HG03354 (cell line): ENCODE measurements around the gene PNPLA1.

Experiments used
- ATAC-seq: cut with Tn5 transposase; IDR thresholded peaks from one replicate; pipeline ENCODE4 v1.9.1; 2021; ENCODE audit warnings: mild to moderate bottlenecking; ENCODE audit not compliant: unreplicated experiment, poor library complexity, severe bottlenecking

Gene PNPLA1

DNA sequence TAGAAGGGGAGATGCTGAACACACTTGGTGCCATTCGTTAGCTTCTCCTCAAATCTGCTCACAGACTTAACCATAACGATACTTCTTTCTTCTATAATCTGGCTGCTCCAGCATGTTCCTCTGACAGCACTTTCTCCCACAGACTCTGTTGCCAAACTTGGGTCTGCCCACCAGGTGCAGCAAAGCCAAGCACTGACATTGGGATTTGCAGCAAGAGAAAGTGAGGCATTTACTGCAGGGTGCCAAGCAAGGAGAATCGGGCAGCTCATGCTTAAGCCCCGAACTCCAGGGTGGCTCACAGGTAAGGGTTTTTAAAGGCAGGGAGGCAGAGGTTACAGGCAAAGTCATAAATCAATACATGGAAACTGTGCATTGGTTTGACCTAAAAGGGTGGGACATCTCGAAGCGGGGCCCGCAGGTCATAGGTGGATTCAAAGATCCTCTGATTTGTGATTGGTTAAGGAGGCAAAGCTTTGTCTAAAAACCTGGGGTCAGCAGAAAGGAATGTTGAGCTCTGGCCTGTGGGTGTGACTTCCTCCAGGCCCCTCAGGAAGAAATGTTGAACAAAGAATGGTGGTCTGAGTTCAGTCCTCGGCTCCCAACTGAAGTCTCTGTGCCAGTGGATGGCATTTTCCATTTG lies 25.1 kb upstream of the PNPLA1 start:
- ATAC-seq: no peak

DNA sequence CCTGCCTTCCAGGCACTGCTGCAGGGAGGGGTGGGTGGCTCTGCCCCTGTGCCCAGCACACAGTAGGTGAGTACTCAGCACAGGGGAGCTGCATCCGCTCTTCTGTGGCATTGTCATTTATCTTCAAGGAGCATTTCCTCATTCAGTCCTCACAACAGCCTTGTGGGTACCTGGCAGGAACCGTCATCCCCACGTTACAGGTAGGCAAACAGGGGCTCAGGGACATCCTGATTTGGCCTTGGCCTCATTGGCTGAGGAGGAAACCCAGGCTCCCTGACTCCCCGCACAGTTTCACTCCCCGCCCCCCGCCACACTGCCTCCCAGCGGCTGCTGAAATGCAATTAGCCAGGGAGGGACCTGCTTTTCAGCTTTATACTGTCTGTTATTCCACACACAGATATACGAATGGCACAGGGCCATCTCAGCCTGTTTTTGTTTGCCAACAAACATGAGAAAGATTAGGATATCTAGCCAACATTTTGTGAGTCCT lies 24.2 kb upstream of the PNPLA1 start:
- ATAC-seq: no peak

DNA sequence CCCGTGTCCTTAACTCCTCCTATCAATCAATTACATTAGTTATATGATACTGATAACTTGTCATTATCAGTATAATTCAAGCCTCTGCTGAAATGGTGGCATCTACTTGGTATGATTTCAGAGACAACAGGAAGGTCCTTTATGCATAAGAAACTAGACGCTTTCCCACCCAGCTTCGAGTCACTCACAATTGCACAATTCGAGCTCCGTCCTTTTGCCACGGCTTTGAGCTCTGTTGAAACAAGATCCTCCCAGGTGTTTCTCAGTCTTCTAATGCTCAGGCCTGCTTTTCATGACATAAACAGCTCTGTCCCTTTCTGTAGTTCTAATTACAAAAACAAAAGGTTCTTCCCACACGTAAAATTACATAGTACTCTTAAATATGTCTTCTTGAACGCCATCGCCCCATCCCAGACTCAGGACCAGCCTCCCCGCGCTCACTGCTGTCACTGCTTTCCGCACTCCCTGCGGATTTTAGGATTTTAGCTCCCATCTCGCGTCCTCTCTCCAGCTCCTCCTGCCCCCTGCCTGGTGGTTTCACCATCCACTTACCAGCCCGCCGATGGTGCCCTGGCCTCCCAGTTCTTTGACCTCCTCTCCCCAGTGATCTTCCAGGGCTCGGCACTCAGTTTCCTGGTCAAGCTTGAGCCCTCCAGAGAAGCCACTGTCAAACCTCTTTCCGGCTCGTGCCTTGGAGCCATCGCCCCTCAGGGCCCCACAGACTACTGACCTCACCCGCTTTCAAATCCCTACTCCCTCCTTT lies 23.2 kb upstream of the PNPLA1 start:
- no peak for ATAC-seq

DNA sequence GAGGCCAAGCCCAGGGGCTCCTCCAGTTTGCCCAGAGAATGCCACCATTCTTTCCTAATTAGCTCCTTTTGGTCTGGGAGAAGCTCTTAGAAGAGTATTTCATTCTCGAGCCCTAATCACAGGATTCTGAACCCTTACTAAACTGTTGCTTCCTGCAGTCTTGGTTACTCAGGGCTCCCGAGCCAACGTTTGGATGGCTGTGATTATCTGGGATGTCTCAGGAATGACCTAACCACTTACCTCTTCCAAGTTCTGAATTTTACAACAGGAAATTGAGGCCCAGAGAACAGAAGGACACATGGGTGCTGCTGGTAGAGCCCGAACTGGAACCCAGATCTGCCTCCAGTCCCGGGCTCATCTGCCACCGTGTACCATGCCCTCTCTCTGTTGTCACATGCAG lies 22.2 kb upstream of the PNPLA1 start:
- ATAC-seq: no peak

DNA sequence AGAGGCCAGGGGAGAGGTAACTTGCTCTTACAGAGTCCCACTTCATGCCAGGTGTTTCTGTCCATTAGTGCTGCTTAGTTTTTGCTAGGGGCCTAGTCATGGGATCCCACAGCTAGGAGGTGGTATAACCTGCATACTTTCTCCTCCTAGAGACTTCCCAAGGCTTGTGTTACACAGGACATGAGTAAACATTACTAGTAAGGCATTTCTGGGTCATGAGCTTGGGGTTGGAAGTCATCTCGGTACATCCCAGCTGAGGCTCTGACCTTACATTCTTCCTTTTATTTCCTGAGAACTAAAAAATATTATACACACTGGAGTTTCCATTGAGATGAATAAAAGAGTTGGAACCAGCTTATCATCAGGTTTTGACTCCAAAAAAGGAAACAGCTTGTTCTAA lies 20.9 kb upstream of the PNPLA1 start:
- no peak for ATAC-seq

DNA sequence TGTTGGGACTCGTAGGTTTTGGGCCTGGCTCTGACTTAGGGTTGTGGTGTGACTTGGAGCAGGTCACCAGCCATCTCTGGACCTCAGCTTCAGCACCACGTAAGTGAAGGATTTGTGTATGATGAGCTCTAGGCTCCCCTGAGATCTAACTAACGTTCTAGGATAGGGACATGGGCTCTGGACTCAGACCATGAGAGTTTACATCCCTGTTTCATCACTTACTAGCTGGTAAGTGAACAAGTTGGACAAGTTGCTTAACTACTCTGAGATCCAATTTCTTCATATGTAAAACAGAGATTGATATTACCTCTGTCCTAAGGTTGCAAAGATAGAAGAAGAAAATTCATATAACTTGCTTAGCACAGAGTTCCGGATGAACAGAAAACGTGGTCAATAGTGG lies 20.3 kb upstream of the PNPLA1 start:
- no peak for ATAC-seq

DNA sequence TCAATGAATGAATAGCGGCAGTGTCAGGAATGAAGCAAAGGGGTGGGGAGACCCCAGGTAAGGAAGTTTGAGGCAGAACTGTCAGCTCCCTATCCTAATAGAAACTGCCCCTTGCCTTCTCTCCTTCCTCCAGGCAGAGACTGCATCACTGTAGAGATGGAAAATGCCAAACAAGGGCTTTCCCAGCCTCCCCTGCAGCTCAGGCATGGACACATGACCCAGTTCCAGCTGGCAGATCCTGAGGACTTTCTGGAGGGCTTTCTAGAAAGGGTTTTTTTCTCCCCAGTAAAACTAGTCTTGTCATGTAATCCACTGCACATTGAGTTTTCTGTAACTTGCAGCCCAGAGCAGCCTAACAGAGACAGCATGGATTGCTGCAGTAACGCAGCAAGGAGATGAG lies 17.9 kb upstream of the PNPLA1 start:
- ATAC-seq: no peak

DNA sequence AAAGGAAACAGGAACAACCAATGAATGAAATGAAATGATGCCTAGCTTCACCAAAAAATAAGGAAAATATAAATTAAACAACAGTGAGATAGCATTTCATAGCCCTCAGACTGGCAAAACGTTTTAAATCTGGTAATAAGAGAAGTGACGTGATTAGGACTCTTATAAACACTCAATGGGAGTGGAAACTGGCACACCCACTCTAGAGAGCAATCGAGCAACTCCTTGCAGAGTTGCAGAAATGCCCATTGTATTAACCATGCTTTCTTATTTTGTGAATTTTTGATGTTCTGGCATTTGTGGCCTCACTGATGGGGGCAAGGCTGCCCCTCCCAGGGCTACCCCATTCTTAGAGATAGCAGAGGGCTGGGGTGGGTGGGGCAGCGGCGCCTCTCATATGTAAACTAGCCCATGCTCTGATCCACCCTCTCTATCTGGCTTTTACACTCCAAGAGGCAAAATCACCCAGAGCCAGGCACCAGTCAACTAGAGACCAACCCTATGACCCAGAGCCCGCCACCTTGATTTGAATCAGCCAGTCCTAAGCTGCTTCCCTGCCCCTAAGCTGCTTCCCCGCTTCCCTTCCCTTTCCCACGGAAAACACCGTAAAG lies 6.4 kb upstream of the PNPLA1 start:
- no peak for ATAC-seq

DNA sequence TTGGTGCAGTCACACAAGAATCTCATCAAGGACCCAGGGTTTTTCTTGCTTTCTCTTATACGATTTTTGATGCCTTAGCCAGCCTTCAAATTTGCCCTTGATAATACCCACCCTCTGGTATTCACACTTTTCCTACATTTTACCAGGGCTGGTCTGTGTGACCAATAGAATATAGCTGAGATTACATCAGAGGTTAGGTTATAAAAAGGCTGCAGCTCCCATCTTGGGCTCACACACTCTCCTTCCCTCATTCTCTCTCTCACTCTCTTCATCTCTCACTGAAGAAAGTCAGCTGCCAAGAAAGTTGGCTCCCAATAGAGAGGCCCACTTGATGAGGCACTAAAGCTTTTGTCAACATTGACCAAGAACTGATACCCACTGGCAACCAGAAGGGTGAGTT lies 4.1 kb upstream of the PNPLA1 start:
- no peak for ATAC-seq

DNA sequence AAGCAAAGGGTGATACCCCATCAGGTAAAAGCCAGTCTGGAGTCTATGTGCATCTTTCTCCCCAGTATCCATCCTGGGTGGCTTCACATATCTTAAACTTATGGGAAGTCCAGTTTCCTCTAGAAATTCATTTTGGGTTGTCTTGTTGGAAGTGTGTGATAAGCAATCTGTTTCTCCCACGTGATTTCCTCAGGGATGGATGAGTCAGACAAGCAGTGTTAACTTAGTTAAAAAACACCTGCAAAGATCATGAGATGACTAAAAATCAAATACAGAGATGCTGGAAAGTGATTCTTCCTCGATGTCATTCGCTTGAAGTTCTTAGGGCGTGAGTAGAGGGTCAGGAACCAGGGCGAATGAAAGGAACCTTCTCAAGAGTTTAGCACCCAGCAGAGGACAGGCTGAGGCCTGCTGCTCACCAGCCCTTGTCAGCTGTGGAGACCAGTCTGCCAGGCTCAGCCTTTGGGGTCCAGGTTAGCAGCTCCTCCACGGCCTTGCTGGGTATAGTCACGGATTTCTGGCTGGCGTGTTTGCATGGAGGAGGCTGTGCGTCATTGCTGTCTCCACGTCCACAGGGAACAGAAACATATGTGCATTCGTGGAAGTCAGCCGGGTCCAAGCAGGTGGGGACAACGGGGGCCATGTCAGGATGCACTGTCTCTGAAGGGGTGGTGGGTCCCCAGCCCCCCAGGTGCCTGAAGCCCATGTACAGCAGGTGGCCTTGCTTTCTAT lies 2.8 kb upstream of the PNPLA1 start:
- no peak for ATAC-seq

DNA sequence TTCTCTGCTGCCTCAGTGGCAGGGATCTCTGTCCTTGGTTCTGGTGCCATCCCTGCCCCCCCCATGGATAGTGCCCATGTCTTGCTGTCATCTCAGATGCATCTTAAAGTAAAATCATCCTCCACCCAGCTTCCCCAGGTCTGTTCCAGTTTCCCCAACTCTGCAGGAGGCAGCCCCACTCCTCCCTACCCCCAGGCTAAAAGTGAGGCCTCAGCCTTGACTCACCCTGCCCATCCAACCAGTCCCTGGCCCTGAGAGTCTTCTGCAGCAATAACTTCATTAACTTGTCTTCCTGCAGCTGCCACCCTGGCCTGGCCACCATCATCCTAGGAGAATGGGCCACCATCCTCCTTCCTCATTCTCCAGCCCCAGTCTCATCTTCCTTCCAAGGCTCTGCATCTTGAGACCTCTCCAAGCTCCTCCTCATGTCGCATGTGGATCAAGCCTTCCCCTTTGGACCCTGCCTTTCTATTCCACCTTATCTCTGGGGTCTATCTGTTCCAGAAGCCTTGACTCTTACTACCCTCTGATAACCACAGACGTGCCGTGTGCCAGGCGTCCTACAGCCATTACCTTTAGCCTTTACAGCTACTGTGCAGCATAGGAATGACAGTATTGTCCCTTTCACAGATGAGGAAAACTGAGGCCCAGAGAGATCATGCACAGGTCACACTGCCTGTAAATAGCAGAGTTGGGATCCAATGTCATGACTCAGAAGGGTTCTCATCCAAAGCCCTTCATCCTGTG lies 2.0 kb upstream of the PNPLA1 start:
- no peak for ATAC-seq

DNA sequence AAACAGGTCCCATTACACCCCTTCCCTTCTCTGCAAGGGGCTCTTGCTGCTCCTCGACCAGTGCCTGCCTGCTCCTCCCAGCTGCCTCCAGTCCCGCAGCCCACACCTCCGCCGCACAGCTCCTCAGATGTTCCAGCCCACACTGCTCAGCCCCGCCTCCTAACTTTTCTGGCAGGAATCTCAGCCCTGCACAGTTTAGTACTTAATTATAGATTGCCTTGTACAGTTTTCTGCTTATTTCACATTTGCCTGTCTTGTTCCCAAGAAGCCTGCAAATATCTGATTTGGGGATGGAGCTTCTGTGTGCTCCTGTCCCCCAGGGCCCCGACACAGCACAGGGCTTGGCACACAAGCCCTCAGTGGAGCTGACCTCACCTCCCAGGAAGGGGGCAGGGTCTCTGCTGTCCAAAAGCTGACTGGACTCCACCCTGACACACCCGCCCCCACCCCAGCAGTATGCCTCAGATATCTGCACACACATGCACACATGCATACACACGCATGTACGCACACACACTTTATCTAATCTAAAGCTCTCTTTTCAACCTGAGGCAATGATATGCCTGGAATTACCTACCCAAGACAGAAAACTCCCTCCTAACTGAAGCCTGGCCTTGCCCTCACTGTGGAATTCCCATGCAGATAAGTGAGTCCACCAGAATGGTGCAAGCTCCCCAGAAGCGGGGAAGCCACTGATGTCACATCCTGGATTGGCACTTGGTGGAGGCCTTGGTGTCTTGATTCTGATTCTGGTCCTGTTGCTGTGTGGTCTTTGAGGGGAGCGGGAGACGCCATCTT lies 1.2 kb upstream of the PNPLA1 start:
- no peak for ATAC-seq

DNA sequence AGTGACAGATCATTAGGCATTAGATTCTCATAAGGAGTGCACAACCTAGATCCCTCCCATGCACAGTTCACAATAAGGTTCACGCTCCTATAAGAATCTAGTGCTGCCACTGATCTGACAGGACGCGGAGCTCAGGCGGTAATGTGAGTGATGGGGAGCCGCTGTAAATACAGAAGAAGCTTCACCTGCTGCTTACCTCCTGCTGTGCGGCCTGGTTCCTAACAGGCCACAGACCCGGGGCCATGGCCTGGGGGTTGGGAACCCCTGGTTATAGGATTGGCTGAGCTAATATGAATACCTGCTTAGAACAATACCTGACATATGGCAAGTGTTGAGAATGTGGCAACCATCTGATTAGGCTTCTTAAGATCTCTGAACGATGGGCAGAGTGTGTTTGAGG lies 2.4 kb downstream of the PNPLA1 start:
- ATAC-seq: no peak

DNA sequence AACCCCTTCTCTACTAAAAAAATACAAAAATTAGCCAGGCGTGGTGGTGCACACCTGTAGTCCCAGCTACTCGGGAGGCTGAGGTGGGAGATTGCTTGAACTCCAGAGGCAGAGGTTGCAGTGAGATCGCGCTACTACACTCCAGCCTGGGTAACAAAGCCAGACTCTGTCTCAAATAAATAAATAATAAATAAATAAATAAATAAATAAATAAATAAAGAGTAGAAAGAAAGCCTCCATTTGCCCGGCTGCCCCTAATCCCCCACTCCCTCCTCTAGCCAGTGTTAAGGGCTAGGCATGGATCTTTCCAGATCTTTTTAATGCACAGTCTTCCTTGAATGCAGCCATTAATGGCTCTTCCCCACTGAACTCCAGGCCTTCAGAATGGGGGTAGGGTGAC lies 3.2 kb downstream of the PNPLA1 start:
- no peak for ATAC-seq

DNA sequence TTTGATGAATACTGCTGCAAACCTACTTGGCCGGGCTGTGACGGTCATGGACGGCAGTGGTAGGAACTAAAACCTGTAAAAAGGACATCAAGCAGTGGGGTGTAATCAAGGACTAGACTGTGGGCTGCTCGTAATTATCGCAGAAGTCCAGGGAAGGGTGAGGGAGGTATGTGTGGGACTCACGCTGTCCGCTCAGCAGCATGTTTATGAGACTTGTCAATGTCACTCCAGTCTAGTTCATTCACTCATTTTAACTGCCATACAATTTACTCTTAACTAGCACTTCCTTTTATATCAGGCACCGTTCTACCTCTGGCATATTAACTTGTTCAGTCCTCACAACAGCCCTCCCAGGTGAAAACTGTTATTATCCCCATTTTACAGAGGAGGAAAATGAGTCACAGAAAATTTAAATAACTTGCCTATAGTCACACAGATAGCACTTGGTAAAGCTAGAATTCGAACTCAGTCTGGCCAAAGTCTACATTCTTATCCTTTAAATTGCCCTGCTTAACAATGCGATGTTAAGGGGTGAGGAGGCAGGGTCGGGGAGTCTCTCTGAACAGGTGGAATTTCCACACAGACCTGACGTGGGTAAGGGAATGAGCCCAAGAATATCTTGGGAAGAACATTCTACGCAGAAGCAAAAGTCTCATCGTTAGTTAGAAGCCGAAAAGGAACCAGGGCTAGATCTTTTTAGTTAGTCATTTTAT lies 4.1 kb downstream of the PNPLA1 start:
- ATAC-seq: no peak

DNA sequence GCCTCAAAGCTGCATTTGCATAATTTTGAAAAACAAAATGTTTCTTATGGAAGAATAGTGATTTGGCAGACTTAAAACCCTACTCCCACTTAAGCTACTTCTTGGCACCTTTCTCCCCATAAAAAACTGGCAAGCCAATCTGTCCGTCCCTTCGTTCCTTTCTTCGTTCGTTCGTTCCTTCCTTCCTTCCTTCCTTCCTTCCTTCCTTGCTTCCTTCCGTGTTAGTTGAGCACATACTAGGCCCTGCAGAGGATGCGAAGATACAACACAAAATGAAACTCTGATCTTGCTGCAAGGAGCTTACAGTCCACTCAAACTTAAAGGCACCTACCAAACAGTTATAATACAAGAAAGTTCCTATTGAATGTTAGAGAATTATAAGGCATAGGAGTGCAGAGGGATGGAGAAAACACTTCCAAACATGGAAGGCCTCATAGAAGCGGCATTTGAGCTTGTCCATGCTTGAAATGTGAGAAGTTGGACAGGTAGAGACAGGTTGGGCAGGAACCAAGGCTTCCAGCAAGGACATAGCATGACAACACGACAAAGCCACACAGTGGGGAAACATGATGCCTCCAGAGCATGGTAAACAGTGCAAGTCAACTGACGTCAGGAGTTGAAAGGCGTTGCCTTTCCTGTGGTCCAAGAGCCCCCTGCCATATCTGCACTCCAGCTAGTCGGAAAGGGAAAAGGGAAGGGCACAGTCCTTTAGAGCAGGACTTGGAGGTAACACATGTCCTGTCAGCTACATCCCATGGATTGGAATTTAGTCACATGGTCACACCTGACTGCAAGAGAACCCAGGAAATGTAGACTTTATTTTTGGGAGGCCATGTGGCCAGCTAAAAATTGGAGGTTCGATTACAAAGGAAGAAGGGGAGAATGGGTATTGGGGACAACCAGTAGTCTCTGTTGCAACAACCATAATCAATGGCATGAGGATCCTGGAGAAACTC lies 7.0 kb downstream of the PNPLA1 start:
- ATAC-seq: no peak

DNA sequence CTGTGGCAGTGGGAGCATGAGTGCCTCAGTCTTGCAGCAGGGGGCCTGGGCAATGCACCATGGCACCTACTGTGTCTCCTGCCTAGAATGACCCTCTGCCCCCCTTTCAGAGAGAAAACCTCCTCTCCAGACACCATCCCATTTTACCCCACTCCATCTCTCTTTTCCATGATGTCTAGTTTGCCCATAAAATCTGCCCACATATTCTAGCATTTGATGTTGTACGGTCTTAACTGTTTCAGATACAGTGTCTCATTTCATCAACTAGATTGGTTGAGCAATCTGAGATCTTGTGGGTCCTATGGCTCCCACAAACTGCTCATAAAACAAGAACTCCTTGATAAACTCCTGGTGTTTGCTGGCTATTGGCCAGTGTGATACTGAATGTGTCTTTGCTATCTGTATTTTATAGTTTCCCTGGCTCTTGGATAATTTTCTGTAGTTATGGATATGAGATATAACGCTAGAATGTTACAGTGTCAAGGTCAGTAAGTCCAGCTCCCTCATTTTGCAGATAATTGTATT lies 8.1 kb downstream of the PNPLA1 start:
- no peak for ATAC-seq
